HepG2 (cell line): ENCODE results near the gene ARL5B.
"Not testable (repeated sequence)": the region's sequence is repeated elsewhere in the genome, so short reads cannot be mapped to it uniquely, and the experiment has no call there.

ENCODE experiments used
- CREB1 ChIP-seq, 2 experiments: fragments of 450-650 bp in 1 of 2; IDR thresholded peaks; 2 replicates each; pipeline ENCODE4 v1.6.1; 2016 to 2017; ENCODE audit warnings: control low read depth in 1 of 2, mild to moderate bottlenecking in 1 of 2, missing compliant biosample characterization in 1 of 2, missing genetic modification characterization in 1 of 2
- JUNB ChIP-seq: sonication (generic); formaldehyde crosslinking; IDR thresholded peaks from 2 replicates; pipeline ENCODE4 v1.8.0; 2022; ENCODE audit warnings: missing genetic modification reagents, mild to moderate bottlenecking, borderline replicate concordance
- NCOA5 ChIP-seq: sonication (generic); formaldehyde crosslinking; IDR thresholded peaks from 2 replicates; pipeline ENCODE4 v1.4.0; 2020; ENCODE audit warnings: missing genetic modification reagents
- ZNF354B ChIP-seq: sonication (generic); formaldehyde crosslinking; IDR thresholded peaks from 2 replicates; pipeline ENCODE4 v1.8.0; 2022; ENCODE audit warnings: mild to moderate bottlenecking, missing genetic modification reagents
- TF ChIP-seq, protein P1 (sequence below): sonication (generic); formaldehyde crosslinking; IDR thresholded peaks from 2 replicates; pipeline ENCODE4 v1.5.0; 2020; ENCODE audit warnings: missing genetic modification reagents, mild to moderate bottlenecking, borderline replicate concordance

DNA sequence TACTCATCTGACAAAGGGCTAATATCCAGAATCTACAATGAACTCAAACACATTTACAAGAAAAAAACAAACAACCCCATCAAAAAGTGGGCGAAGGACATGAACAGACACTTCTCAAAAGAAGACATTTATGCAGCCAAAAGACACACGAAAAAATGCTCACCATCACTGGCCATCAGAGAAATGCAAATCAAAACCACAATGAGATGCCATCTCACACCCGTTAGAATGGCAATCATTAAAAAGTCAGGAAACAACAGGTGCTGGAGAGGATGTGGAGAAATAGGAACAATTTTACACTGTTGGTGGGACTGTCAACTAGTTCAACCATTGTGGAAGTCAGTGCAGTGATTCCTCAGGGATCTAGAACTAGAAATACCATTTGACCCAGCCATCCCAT, 26.7 kb upstream of the ARL5B start:
- not testable (repeated sequence) for TF ChIP-seq JUNB (CRISPR knock-in tag); NCOA5 (CRISPR knock-in tag); CREB1 (IDR thresholded peaks at IDR 0.05); CREB1 (CRISPR knock-in tag; IDR thresholded peaks at IDR 0.05); ZNF354B (CRISPR knock-in tag)
- TF ChIP-seq, protein P1, sequence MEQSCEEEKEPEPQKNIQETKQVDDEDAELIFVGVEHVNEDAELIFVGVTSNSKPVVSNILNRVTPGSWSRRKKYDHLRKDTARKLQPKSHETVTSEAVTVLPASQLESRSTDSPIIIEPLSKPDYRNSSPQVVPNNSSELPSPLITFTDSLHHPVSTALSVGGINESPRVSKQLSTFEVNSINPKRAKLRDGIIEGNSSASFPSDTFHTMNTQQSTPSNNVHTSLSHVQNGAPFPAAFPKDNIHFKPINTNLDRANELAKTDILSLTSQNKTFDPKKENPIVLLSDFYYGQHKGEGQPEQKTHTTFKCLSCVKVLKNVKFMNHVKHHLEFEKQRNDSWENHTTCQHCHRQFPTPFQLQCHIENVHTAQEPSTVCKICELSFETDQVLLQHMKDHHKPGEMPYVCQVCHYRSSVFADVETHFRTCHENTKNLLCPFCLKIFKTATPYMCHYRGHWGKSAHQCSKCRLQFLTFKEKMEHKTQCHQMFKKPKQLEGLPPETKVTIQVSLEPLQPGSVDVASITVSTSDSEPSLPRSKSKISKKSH (CRISPR knock-in tag), result not testable (repeated sequence)
